IMR-90 (cell line): ENCODE results near the gene TGDS. TPM values are rescaled to one million over a fixed set of nuclear protein-coding genes. Genes with fewer than 3 reads are reported as not detected.

Experiments used
- ATAC-seq: fragments of 200-7000 bp; cut with Tn5 transposase; 2 replicates; pipeline ENCODE4 v1.9.1; 2020; ENCODE audit warnings: low read depth, mild to moderate bottlenecking, moderate library complexity
- BruUV-seq: library from RNA; stranded (reverse); fragments of 400-500 nt; replicated peaks from 2 replicates; lab custom pipeline; 2021; lab: Mats Ljungman, UMichigan
- CTCF ChIA-PET: fragments of 300-600 bp; formaldehyde crosslinking; extraction: SDS; loops from one replicate; lab custom pipeline; 2021; ENCODE audit warnings: antibody characterized with exemption; lab: Yijun Ruan, JAX
- POLR2A ChIA-PET: fragments of 300-600 bp; sonication (Branson Sonifier 250); formaldehyde crosslinking; loops from one replicate; lab custom pipeline; 2022; ENCODE audit warnings: antibody characterized with exemption; ENCODE audit not compliant: unreplicated experiment; lab: Charles Lee
- DNase-seq: peaks from one replicate; pipeline ENCODE4 v3.0.0; 2013
- H2AFZ ChIP-seq: replicated peaks from 2 replicates; pipeline ENCODE3; 2013; ENCODE audit warnings: low read length, mild to moderate bottlenecking; ENCODE audit not compliant: poor library complexity
- H2AK5ac ChIP-seq: 2 replicates; pipeline ENCODE4 v1.6.1; 2013; ENCODE audit warnings: low read depth, low read length, inconsistent platforms
- H2AK9ac ChIP-seq: replicated peaks from 2 replicates; pipeline ENCODE3; 2013; ENCODE audit warnings: mild to moderate bottlenecking, low read depth, low read length, moderate library complexity; ENCODE audit not compliant: poor library complexity
- H2BK120ac ChIP-seq: 2 replicates; pipeline ENCODE4 v1.6.1; 2013; ENCODE audit warnings: low read depth, low read length, inconsistent platforms
- H2BK15ac ChIP-seq: 3 replicates; pipeline ENCODE4 v1.6.1; 2013; ENCODE audit warnings: low read depth, low read length, inconsistent platforms
- H2BK20ac ChIP-seq: 2 replicates; pipeline ENCODE4 v1.6.1; 2013; ENCODE audit warnings: low read depth, mild to moderate bottlenecking, inconsistent platforms, low read length, moderate library complexity
- H2BK5ac ChIP-seq: 2 replicates; pipeline ENCODE4 v1.6.1; 2013; ENCODE audit warnings: mild to moderate bottlenecking, low read depth, low read length, inconsistent platforms; ENCODE audit not compliant: poor library complexity, severe bottlenecking
- H3K14ac ChIP-seq: replicated peaks from 2 replicates; pipeline ENCODE4 v1.6.1; 2013; ENCODE audit warnings: low read depth, low read length, inconsistent platforms
- H3K18ac ChIP-seq: 2 replicates; pipeline ENCODE4 v1.6.1; 2013; ENCODE audit warnings: low read depth, low read length, control low read depth
- H3K23ac ChIP-seq: 2 replicates; pipeline ENCODE4 v1.6.1; 2013; ENCODE audit warnings: low read depth, low read length, inconsistent platforms
- H3K27ac ChIP-seq: 2 replicates; pipeline ENCODE4 v1.5.1; 2013; ENCODE audit warnings: mild to moderate bottlenecking, control low read depth, low read length; ENCODE audit not compliant: insufficient read depth
- H3K27me3 ChIP-seq: 2 replicates; pipeline ENCODE4 v1.6.1; 2013; ENCODE audit warnings: low read length; ENCODE audit not compliant: control insufficient read depth, insufficient read depth
- H3K36me3 ChIP-seq: 2 replicates; pipeline ENCODE4 v1.6.1; 2013; ENCODE audit warnings: low read length, mixed read lengths; ENCODE audit not compliant: control insufficient read depth, insufficient read depth
- H3K4ac ChIP-seq: 2 replicates; pipeline ENCODE4 v1.6.1; 2013; ENCODE audit warnings: low read depth, low read length, inconsistent platforms
- H3K4me1 ChIP-seq: 2 replicates; pipeline ENCODE4 v1.6.1; 2013; ENCODE audit warnings: low read length, mixed read lengths; ENCODE audit not compliant: control insufficient read depth, insufficient read depth
- H3K4me2 ChIP-seq: 2 replicates; pipeline ENCODE4 v1.6.1; 2013; ENCODE audit warnings: low read depth, mild to moderate bottlenecking, control low read depth, low read length, moderate library complexity
- H3K4me3 ChIP-seq: 2 replicates; pipeline ENCODE4 v1.5.1; 2013; ENCODE audit warnings: low read depth, mild to moderate bottlenecking, control low read depth, low read length, moderate library complexity; ENCODE audit not compliant: insufficient read depth
- H3K56ac ChIP-seq: 2 replicates; pipeline ENCODE4 v1.6.1; 2013; ENCODE audit warnings: low read length, inconsistent platforms; ENCODE audit not compliant: insufficient read depth; ENCODE audit errors: extremely low read depth
- H3K79me1 ChIP-seq, 2 experiments: 2 replicates each; pipeline ENCODE4 v1.6.1; 2013; ENCODE audit warnings: low read length in 2 of 2, inconsistent platforms in 1 of 2, low read depth in 1 of 2
- H3K9ac ChIP-seq: 2 replicates; pipeline ENCODE4 v1.6.1; 2013; ENCODE audit warnings: low read depth, low read length, control low read depth
- H3K9me1 ChIP-seq: 2 replicates; pipeline ENCODE4 v1.6.1; 2013; ENCODE audit warnings: low read length, inconsistent platforms; ENCODE audit not compliant: insufficient read depth
- H3K9me3 ChIP-seq: 2 replicates; pipeline ENCODE4 v1.6.1; 2013; ENCODE audit warnings: low read length; ENCODE audit not compliant: control insufficient read depth, insufficient read depth
- H4K20me1 ChIP-seq: 2 replicates; pipeline ENCODE4 v1.6.1; 2013; ENCODE audit warnings: low read length, inconsistent platforms; ENCODE audit not compliant: insufficient read depth
- H4K5ac ChIP-seq: 2 replicates; pipeline ENCODE4 v1.6.1; 2013; ENCODE audit warnings: mild to moderate bottlenecking, low read depth, low read length, control low read depth
- H4K8ac ChIP-seq, 2 experiments: 2 replicates each; pipeline ENCODE4 v1.6.1; 2013; ENCODE audit warnings: low read depth in 2 of 2, low read length in 2 of 2, control low read depth in 1 of 2, inconsistent platforms in 1 of 2
- H4K91ac ChIP-seq: 2 replicates; pipeline ENCODE4 v1.6.1; 2013; ENCODE audit warnings: low read depth, low read length, inconsistent platforms; ENCODE audit not compliant: insufficient read depth
- ELK1 ChIP-seq: fragments of 150-350 bp; IDR thresholded peaks from 2 replicates; pipeline ENCODE4 v1.6.1; 2016; ENCODE audit warnings: low read depth, mild to moderate bottlenecking, low read length, moderate library complexity, borderline replicate concordance
- WGBS, 2 experiments: methylation state at CpG; one replicate each; pipeline versions ENCODE4 v1.1.5 to v1.1.7; 2013; ENCODE audit warnings: missing lambda C conversion rate in 2 of 2; ENCODE audit not compliant: insufficient read length in 1 of 2; ENCODE audit errors: extremely low coverage in 2 of 2; 5-methylcytosine and 5-hydroxymethylcytosine counted together
- dilution Hi-C: fragments of 300-500 bp; cut with HindIII; formaldehyde crosslinking; loops from one replicate; pipeline ENCODE4 v1.14.3; 2018; ENCODE audit warnings: low sequenced_read_pairs; ENCODE audit not compliant: unreplicated experiment
- in situ Hi-C: fragments of 300-500 bp; cut with MboI; formaldehyde crosslinking; loops from 3 replicates; pipeline ENCODE4 v1.14.3; 2019; ENCODE audit warnings: low sequenced_read_pairs, inconsistent platforms, mixed read lengths
- intact Hi-C: fragments of 100-400 bp; cut with micrococcal nuclease; formaldehyde crosslinking; loops from 2 replicates; pipeline ENCODE4 v1.10.0; 2022
- polyA plus RNA-seq, 3 experiments: library from polyadenylated mRNA; depleted of rRNA; stranded (reverse); fragments of >200 nt; gene quantifications; 2 replicates each; pipeline ENCODE4 v1.2.3, GENCODE V29; 2012; ENCODE audit warnings: low replicate concordance in 1 of 3
- total RNA-seq: library from RNA; depleted of rRNA; stranded (reverse); fragments of >200 nt; gene quantifications from 2 replicates; pipeline ENCODE4 v1.2.3, GENCODE V29; 2012

Gene TGDS
- total and polyA plus RNA-seq, 2 of the 4 experiments (the other 2 are of a cell fraction): 9.6 to 15.6 TPM

GRCh38 chr13:94583926-94584325, 12.0 kb downstream of the TGDS start:
- Histone ChIP-seq H4K91ac (no peak overlapping the region), H3K27me3 (no peaks in the 10 kb centered on the region)

More at GRCh38 chr13:94583926-94584325, 12.0 kb downstream of the TGDS start:
- H3K14ac ChIP-seq: no peak overlapping the region; the same call in 1 of the 2 replicates
- peaks cover 15% of the 10 kb centered on the region for H3K36me3 ChIP-seq
- H3K79me1 ChIP-seq: peaks cover 7 to 13% of the 10 kb centered on the region in 2 experiments; a peak in 3 of 4 replicates
- no peaks in the 10 kb centered on the region for H3K4me1 ChIP-seq
- H2BK5ac ChIP-seq: no peak overlapping the region
- dilution Hi-C loops (no loop called here), intact Hi-C loops (no loop called here), in situ Hi-C loops (no loop called here)
- no peak overlapping the region for H2AK5ac ChIP-seq
- BruUV-seq: no TSS peak
- H3K9me1 ChIP-seq: no peaks in the 10 kb centered on the region; the same call in 1 of the 2 replicates
- H2BK20ac ChIP-seq: no peak overlapping the region
- no peak overlapping the region for H3K4me3 ChIP-seq
- no peak overlapping the region for H3K4ac ChIP-seq
- no peak overlapping the region for H4K5ac ChIP-seq
- H3K9me3 ChIP-seq: no peaks in the 10 kb centered on the region
- TF ChIP-seq ELK1: no peak
- ATAC-seq (no peak), DNase-seq (no peak)
- ChIA-PET POLR2A (no interaction called here), CTCF (no interaction called here)
- H3K27ac ChIP-seq: no peak overlapping the region
- no peak overlapping the region for H3K56ac ChIP-seq
- no peak overlapping the region for H3K4me2 ChIP-seq
- no peak overlapping the region for H2BK120ac ChIP-seq
- H2BK15ac ChIP-seq: no peak overlapping the region
- no CpG with 5 or more reads among the region's 1 CpG for WGBS, 2 experiments
- H3K18ac ChIP-seq: no peak overlapping the region
- H3K9ac ChIP-seq: no peak overlapping the region
- H2AK9ac ChIP-seq: no peak overlapping the region
- no peak overlapping the region for H3K23ac ChIP-seq
- no peaks in the 10 kb centered on the region for H4K20me1 ChIP-seq
- no peak overlapping the region for H4K8ac ChIP-seq
- no peak overlapping the region for H2AFZ ChIP-seq
